ENCODE measurements around the gene MTRF1. TPM values are rescaled to one million over a fixed set of nuclear protein-coding genes. Genes with fewer than 3 reads are reported as not detected.
A peak's percentile ranks its signal among the peaks of the same experiment; 100 is the strongest.

MTRF1 gene
- total and polyA plus RNA-seq, 9 of the 15 experiments (the other 6 are each of a cell fraction or from before 2014, with no cell fraction given), result 12.5 to 33.7 (median 20.1) TPM

- Histone ChIP-seq H3K27ac (ENCODE audit: extremely low read depth, low read depth, low read length) (no peak overlapping the region), H3K9me3 (replicated peaks; ENCODE audit: control insufficient read depth, insufficient read depth, low read depth, low read length) (no peaks in the 10 kb centered on the region), H3K4me1 (replicated peaks in 1 of 2; ENCODE audit: control insufficient read depth in 2 of 2, insufficient read depth in 2 of 2, low read length in 2 of 2) (0 out of 5 replicates have a peak, but pooled peaks cover 0 to 2% of the 10 kb centered on the region in 2 experiments), H3K9ac (ENCODE audit: insufficient read depth in 1 of 2, low read depth in 2 of 2, low read length in 2 of 2) (no peak overlapping the region), H3K79me2 (ENCODE audit: control insufficient read depth, insufficient read depth, low read length) (no peaks in the 10 kb centered on the region), H4K20me1 (replicated peaks; ENCODE audit: control insufficient read depth, insufficient read depth, low read length) (no peaks in the 10 kb centered on the region), H3K27me3 (ENCODE audit: control insufficient read depth in 2 of 2, insufficient read depth in 2 of 2, low read length in 2 of 2) (no peaks in the 10 kb centered on the region), H3K9me1 (ENCODE audit: control insufficient read depth, insufficient read depth, low read length) (no peaks in the 10 kb centered on the region), H2AFZ (ENCODE audit: low read depth, low read length) (no peak overlapping the region), H3K4me3 (no peak overlapping the region), H3K36me3 (ENCODE audit: control insufficient read depth, insufficient read depth, low read length) (peaks cover 23% of the 10 kb centered on the region), H3K4me2 (ENCODE audit: insufficient read depth, low read length) (no peak overlapping the region)
- ATAC-seq (peak; percentile 93), FAIRE-seq (peak; percentile 81), DNase-seq (ENCODE audit: extremely low read depth in 1 of 4, low spot score in 3 of 4) (peak; percentile 55 to 59 (median 58))
- ChIA-PET POLR2A (no interaction called here), CTCF (ENCODE audit: low intra/inter-chr PET ratio) (interaction anchor here (0.5 to 2.2 kb wide), 6 partner anchors 145 to 1250 kb away, joined by 3 to 10 read pairs (median 3); no protein-coding TSS in a partner anchor)
- intact Hi-C loops (cut with micrococcal nuclease), result loop anchor here (1.0 kb wide), 2 partner anchors 147 to 168 kb away; no protein-coding TSS in a partner anchor
- in situ Hi-C loops (cut with MboI), result no loop called here
- no TSS peak for BruUV-seq (replicated peaks)
- WGBS (ENCODE audit: insufficient coverage, low coverage, missing lambda C conversion rate), result 33% methylated on average over 6 of the region's 6 CpGs
- TF ChIP-seq CTCFL (IDR thresholded peaks at IDR 0.05; ENCODE audit: borderline replicate concordance, insufficient read depth, low read depth, low read length, poor library complexity, severe bottlenecking) (no peak), REST (IDR thresholded peaks at IDR 0.05; ENCODE audit: borderline replicate concordance) (peak; percentile 54; the same call in 1 of the 2 replicates), REST (CRISPR knock-in tag; IDR thresholded peaks at IDR 0.05; ENCODE audit: low read depth) (no peak), MEIS2 (IDR thresholded peaks at IDR 0.05; ENCODE audit: partially characterized antibody) (peak; percentile 32), ZNF165 (CRISPR knock-in tag; IDR thresholded peaks at IDR 0.05; ENCODE audit: borderline replicate concordance) (no peak), ELF1 (tag; IDR thresholded peaks at IDR 0.05) (no peak), CTCF (IDR thresholded peaks at IDR 0.05 in 2 of 3, conservative IDR thresholded peaks at IDR 0.05 in 1 of 3; ENCODE audit: insufficient read depth in 2 of 3, low read depth in 1 of 3, low read length in 3 of 3) (peak; percentile 55 to 71 (median 63))
Measured at GRCh38 chr13:41222259-41222852, 41.0 kb downstream of the MTRF1 start.
